Activated naive CD8-positive, alpha-beta T cell treated with anti-CD3 and anti-CD28 coated beads, Interleukin-2, amount 10 ng/mL, durations not matched to agents 7 days and 5 days (primary cell): ENCODE data around the gene VTI1A. TPM values are rescaled to one million over a fixed set of nuclear protein-coding genes. Genes with fewer than 3 reads are reported as not detected.

ENCODE experiments used
- ATAC-seq: fragments of 150-1000 bp; cut with Tn5 transposase; one replicate; pipeline ENCODE4 v1.10.0; 2021; ENCODE audit warnings: low read depth, moderate library complexity
- POLR2A ChIA-PET: fragments of 350-600 bp; sonication (Branson Sonifier 250); formaldehyde crosslinking; loops from one replicate; lab custom pipeline; 2021; ENCODE audit warnings: antibody characterized with exemption; lab: Charles Lee
- DNase-seq: peaks from one replicate; pipeline ENCODE4 v3.0.0; 2021
- H3K27ac Mint-ChIP-seq: one replicate; pipeline ENCODE4 v1.8.0; 2022; ENCODE audit warnings: mild to moderate bottlenecking, mixed read lengths
- H3K27me3 Mint-ChIP-seq: one replicate; pipeline ENCODE4 v1.8.0; 2022; ENCODE audit warnings: mild to moderate bottlenecking, moderate library complexity, mixed read lengths
- H3K36me3 Mint-ChIP-seq: one replicate; pipeline ENCODE4 v1.8.0; 2021; ENCODE audit warnings: mild to moderate bottlenecking, mixed read lengths
- H3K4me1 Mint-ChIP-seq: one replicate; pipeline ENCODE4 v1.8.0; 2021; ENCODE audit warnings: mixed read lengths
- H3K4me3 Mint-ChIP-seq: one replicate; pipeline ENCODE4 v1.8.0; 2022; ENCODE audit warnings: mild to moderate bottlenecking, moderate library complexity, mixed read lengths
- H3K9me3 Mint-ChIP-seq: one replicate; pipeline ENCODE4 v1.8.0; 2021; ENCODE audit warnings: mixed read lengths
- total RNA-seq, 2 experiments: library from RNA; stranded (reverse); gene quantifications; one replicate each; pipeline ENCODE4 v1.2.3, GENCODE V29; 2021

Gene VTI1A
- total RNA-seq, 2 experiments from 2014 or later, result 43.2 to 45.1 TPM

DNA sequence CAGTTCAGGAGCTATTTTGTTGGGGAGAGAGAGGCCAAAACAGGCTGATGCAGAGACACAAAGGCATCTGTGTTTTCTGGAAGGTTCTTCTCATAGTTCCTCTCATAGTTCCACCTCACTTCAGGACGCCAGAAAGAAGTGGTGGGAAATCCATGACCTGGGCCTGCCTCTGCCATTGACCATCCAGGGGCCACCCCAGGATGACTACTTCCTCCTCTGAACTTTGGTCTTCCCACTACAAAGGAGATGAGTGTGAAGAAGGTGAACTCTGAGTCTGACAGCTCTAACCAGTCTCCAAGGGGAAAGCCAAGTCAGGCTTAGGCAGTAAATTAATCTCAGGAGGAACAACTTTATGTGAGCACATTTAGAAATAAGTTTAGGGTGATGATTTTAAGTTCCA is 327.2 kb downstream of the VTI1A start:
- H3K27me3 Mint-ChIP-seq, result no peaks in the 10 kb centered on the region
- no peaks in the 10 kb centered on the region for H3K9me3 Mint-ChIP-seq
- H3K36me3 Mint-ChIP-seq, result peaks cover 8% of the 10 kb centered on the region
- H3K27ac Mint-ChIP-seq, result no peak overlapping the region
- ATAC-seq, result no peak
- H3K4me3 Mint-ChIP-seq, result no peak overlapping the region
- POLR2A ChIA-PET, result no interaction called here
- no peak for DNase-seq
- peaks cover 2% of the 10 kb centered on the region for H3K4me1 Mint-ChIP-seq

DNA sequence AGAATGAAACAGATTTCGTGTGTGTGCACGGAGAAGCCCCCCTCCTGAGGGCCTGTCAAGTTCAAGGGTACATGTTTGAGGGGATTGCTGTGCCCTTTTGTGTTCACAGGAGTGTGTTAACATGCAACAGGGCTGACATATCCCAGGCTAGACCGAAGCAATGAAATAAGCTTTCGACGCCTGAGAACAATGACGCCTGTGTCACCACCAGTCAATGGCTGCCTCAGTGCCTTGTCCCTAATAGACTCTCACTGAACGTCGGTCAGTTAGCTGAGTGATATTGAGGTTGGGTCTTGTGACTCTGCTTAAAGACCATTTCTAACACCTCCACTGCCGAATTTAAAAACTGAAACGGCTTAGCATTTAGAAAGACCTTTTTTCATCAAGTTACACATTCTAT is 327.8 kb downstream of the VTI1A start:
- H3K4me1 Mint-ChIP-seq, result peaks cover 2% of the 10 kb centered on the region
- ATAC-seq, result no peak
- H3K27me3 Mint-ChIP-seq, result no peaks in the 10 kb centered on the region
- H3K27ac Mint-ChIP-seq, result no peak overlapping the region
- DNase-seq, result no peak
- H3K4me3 Mint-ChIP-seq, result no peak overlapping the region
- H3K9me3 Mint-ChIP-seq, result no peaks in the 10 kb centered on the region
- H3K36me3 Mint-ChIP-seq, result peaks cover 8% of the 10 kb centered on the region
- POLR2A ChIA-PET, result no interaction called here

DNA sequence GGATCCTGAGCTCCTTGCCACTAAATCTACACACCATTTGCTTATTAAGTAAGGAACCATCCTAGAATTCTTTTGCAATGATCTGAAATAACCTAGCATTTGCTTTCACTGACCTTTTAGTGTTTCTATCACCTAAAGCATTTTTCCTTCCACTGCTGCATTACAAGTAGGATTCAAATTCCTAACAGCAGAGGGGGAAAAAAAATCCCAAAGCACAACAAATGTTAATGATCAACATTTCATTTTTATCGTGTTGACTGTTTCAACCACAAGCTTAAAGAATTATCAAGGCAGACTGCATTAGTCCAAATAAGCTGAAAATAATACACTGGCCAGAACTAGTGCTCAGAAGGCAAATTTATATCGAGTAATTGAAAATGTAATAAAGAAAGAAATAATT is 328.4 kb downstream of the VTI1A start:
- ATAC-seq, result no peak
- H3K9me3 Mint-ChIP-seq, result no peaks in the 10 kb centered on the region
- POLR2A ChIA-PET, result no interaction called here
- no peaks in the 10 kb centered on the region for H3K27me3 Mint-ChIP-seq
- peaks cover 8% of the 10 kb centered on the region for H3K36me3 Mint-ChIP-seq
- no peak overlapping the region for H3K27ac Mint-ChIP-seq
- DNase-seq, result no peak
- peaks cover 2% of the 10 kb centered on the region for H3K4me1 Mint-ChIP-seq
- H3K4me3 Mint-ChIP-seq, result no peak overlapping the region

DNA sequence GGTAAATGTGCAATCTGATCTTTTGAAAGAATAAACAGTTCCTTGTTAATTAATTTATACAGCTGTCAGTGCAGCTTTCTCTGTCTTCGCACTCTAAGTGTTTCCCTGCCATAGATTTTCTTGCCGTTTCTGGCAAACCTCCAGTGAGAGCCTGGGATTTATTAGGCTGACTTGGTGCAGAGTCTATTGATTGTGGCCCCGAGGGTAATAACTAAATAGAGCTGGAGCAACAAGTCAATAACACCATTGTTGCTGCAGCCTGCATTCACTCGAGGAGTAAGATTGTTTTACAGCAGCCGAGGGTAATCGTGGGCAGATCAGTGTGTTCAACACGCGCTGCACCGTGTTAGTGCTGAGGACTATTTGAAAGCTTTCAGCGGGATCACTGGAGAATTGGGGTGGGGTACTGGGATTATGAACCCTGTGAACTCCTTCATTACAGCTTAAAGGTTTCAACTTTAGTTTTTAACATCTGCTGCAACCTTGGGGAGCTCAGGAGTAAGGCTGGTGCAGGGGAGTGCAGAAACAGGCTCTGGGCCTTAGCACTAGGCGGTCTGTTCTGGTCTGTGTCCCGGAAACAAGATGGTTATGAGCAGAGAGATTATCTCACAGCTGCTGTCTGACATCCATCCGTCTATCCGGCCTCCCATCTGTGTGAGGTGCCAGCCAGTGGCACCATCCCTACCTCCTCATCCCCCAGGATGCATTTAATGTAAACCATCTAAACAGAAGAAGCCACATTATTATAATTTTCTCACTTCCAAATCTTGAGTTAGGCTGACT is 329.1 kb downstream of the VTI1A start:
- POLR2A ChIA-PET, result interaction anchor here (0.7 kb wide), 1 partner anchor 667 kb away, joined by 4 read pairs; no protein-coding TSS in a partner anchor
- DNase-seq (no peak), ATAC-seq (no peak)
- Mint-ChIP-seq H3K27ac (no peak overlapping the region), H3K4me3 (no peak overlapping the region), H3K36me3 (peaks cover 6% of the 10 kb centered on the region), H3K4me1 (peaks cover 2% of the 10 kb centered on the region), H3K9me3 (no peaks in the 10 kb centered on the region), H3K27me3 (no peaks in the 10 kb centered on the region)

DNA sequence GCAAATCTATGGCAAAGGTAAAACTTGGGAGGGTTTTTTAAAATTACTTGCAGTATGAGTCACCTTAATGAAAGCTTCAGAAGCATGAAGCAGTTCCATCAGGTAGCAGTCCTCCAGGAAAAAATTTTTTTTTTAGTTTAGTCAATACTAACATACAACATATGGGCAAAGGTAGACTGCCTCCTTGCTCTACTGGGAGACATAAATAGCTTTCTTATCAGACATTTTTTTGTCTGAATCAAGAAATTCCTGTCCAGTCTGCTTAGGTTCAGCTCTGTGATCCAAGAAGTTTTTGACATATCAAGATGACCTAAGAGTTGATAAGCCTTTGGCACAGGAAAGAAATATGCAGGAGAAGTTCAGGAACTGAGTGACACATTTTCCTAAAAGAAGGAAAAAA is 331.6 kb downstream of the VTI1A start:
- no peaks in the 10 kb centered on the region for H3K27me3 Mint-ChIP-seq
- peaks cover 4% of the 10 kb centered on the region for H3K36me3 Mint-ChIP-seq
- H3K4me1 Mint-ChIP-seq, result peaks cover 2% of the 10 kb centered on the region
- H3K27ac Mint-ChIP-seq, result no peak overlapping the region
- no peak overlapping the region for H3K4me3 Mint-ChIP-seq
- POLR2A ChIA-PET, result no interaction called here
- H3K9me3 Mint-ChIP-seq, result no peaks in the 10 kb centered on the region
- ATAC-seq (no peak), DNase-seq (no peak)

DNA sequence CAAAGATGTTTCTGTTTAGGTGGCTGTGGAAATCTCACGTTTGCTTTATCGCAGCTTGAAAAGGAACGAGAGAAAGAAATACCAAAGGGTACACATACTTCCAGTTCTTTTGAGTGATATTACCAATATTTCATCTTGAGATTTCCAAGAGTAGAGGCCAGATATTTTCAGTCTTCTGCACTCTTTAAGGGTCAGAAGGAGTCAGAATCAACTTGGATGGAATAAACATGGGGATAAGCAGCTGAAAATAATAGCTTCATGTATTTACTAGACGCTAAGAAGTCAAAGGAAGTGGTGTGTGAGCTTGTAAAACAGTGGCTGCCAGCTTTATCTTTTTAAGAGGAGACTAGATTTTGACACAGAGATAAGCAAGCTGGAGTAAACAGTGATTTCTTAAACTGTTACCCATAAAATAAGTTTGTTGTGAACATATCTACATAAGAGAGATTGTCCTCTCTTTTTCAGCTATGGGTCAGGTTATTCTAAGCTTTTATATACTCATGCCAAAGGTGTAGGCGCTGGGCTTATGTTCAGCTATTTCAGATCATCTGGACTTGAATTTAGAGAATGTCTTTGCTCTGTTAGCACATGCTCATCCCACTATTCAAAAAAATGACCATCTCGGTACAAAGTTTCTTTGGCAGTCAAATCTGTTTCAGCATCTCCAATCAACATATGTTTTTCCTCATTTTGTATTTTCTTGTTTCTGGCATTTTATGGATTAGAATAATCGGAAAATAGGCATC is 332.2 kb downstream of the VTI1A start:
- Mint-ChIP-seq H3K36me3 (peaks cover 4% of the 10 kb centered on the region), H3K27ac (no peak overlapping the region), H3K27me3 (no peaks in the 10 kb centered on the region), H3K4me3 (no peak overlapping the region), H3K9me3 (no peaks in the 10 kb centered on the region), H3K4me1 (peaks cover 2% of the 10 kb centered on the region)
- ATAC-seq (no peak), DNase-seq (no peak)
- POLR2A ChIA-PET, result no interaction called here

DNA sequence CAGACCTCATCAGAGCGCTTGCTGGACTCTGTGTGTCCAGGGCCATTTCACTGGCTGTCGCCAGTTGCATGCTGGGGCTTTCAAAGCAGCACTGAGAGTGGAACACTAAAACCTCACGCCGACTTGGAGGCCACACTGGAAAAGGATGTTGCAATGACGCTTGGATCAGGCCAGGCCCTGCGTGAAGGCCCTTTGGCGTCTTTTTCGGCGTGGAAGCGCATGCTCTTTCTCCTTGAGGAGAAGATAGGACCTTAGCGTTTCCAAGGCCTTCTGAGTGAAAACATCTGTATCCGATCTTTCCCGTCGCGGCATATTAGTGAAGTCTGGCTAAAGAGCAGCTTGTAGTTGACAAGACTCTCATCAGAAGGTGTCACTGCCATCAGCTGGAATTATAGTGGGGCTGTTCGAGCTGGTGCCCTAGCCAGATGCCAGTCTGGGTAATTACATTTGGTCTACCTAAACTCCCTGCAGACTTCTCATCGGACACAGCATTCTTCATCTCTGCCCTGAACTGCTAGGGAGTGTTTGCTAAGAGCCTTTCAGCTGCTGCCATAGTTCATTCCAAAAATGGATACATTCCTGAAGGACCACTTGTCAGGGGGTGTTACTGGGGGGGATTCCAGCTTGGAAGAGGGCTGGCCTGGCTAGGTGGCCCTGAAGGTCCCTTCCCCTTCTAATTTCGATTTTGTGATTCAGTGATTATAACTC is 335.3 kb downstream of the VTI1A start:
- DNase-seq, result no peak

DNA sequence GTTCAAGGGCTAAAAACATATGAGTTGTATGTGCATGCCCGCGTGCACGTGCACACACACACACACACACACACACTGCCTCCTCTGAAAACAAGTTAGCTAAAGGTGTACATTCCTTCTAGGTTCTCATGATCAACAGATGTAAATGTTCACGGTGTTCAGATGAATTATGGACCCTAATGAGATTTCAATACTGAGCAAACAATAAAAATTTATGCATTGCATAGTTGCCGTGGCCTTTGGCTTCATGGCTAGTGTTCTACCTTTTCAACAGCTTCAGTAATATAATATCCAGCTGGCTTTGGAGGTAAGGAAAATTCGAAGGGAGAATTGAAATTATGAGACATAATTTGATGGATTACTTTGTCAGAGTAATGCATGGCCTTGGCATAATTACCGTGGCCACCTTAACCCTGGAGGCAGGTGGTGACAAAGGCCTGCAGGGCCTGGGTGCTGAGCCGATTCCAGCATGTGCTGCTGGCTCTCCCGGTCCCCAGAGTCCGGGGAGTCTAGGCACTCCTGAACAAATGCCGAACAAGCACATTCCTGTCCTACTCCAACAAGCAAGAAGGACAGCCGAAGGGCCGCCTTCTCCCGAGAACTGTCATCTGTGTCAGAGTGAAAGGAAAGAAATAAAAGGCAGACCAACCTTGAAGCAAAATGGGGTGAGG is 336.5 kb downstream of the VTI1A start:
- ATAC-seq (no peak), DNase-seq (no peak)
- peaks cover 7% of the 10 kb centered on the region for H3K36me3 Mint-ChIP-seq
- H3K9me3 Mint-ChIP-seq, result peaks cover 1% of the 10 kb centered on the region
- POLR2A ChIA-PET, result no interaction called here
- no peak overlapping the region for H3K27ac Mint-ChIP-seq
- no peak overlapping the region for H3K4me3 Mint-ChIP-seq
- no peaks in the 10 kb centered on the region for H3K4me1 Mint-ChIP-seq
- H3K27me3 Mint-ChIP-seq, result no peaks in the 10 kb centered on the region

More for the DNA sequence above, 335.3 kb downstream of the VTI1A start:
- POLR2A ChIA-PET, result no interaction called here
- ATAC-seq, result no peak
- no peak overlapping the region for H3K27ac Mint-ChIP-seq
- no peaks in the 10 kb centered on the region for H3K9me3 Mint-ChIP-seq
- H3K36me3 Mint-ChIP-seq, result peaks cover 5% of the 10 kb centered on the region
- H3K27me3 Mint-ChIP-seq, result no peaks in the 10 kb centered on the region
- no peaks in the 10 kb centered on the region for H3K4me1 Mint-ChIP-seq
- no peak overlapping the region for H3K4me3 Mint-ChIP-seq

DNA sequence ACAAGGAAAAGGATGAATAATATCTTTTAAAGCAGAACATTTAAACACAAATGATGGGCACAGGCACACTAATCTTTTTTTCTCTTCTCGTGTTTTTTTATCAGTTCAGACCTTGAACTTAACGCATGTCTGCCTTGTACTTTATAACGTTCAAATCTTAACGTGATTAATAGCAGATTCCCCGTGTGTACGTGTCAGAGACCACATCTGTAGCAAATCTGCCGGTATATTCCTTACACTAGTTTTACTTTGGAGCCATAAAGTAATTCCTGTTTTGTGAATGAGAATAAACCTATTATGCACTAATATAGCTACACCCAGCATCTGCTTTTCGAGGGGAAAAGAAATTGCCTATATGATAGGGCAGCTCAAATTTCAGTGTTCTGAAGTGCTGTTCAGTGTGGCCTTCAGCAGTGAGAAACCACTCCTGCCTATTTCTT is 337.0 kb downstream of the VTI1A start:
- ATAC-seq (no peak), DNase-seq (no peak)
- Mint-ChIP-seq H3K27me3 (no peaks in the 10 kb centered on the region), H3K27ac (no peak overlapping the region), H3K36me3 (peaks cover 7% of the 10 kb centered on the region), H3K9me3 (peaks cover 2% of the 10 kb centered on the region), H3K4me1 (no peaks in the 10 kb centered on the region), H3K4me3 (no peak overlapping the region)
- POLR2A ChIA-PET, result no interaction called here

DNA sequence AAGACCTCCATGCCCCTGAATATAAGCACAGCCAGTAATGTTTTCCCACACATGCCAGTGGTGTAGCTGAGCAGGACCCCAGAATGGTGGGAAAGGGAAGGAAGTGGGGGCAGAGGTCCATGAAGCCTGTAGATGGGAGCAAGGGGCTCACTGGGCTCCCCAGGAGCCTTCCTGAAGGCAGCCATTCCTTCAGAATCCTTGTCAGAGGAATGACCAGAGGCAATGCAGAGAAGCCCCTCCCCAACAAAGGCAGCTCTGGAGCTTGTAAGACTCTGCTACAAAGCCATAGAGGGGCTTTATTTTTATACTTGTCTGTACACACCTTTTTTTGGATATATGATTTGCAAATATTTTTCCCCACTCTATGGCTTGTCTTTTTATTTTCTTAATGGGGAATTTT is 338.1 kb downstream of the VTI1A start:
- no peaks in the 10 kb centered on the region for H3K4me1 Mint-ChIP-seq

DNA sequence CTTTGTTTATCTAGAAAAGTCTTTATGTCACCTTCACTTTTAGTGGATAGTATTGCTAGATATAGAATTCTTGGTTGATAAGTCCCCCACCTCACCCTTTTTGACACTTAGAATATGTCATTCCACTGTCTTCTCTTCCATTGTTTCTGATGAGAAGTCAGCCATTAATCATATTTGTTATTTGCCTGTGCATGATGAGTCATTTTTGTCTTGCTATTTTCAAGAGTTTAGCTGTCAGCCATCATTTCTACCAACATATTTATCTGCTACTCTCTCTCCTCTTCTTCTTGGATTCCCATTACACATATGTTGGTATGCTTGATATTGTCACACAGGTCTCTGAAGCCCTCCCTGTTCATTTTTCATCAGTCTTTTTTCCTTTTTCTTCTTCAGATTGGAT is 342.2 kb downstream of the VTI1A start:
- peaks cover 7% of the 10 kb centered on the region for H3K36me3 Mint-ChIP-seq
- no peak overlapping the region for H3K27ac Mint-ChIP-seq
- ATAC-seq, result no peak
- H3K9me3 Mint-ChIP-seq, result peaks cover 7% of the 10 kb centered on the region
- no peaks in the 10 kb centered on the region for H3K4me1 Mint-ChIP-seq
- no peak overlapping the region for H3K4me3 Mint-ChIP-seq
- POLR2A ChIA-PET, result no interaction called here
- no peaks in the 10 kb centered on the region for H3K27me3 Mint-ChIP-seq
- no peak for DNase-seq

More for the DNA sequence above, 338.1 kb downstream of the VTI1A start:
- ATAC-seq (no peak), DNase-seq (no peak)
- POLR2A ChIA-PET, result no interaction called here
- Mint-ChIP-seq H3K9me3 (peaks cover 7% of the 10 kb centered on the region), H3K36me3 (peaks cover 11% of the 10 kb centered on the region), H3K4me3 (no peak overlapping the region), H3K27ac (no peak overlapping the region), H3K27me3 (no peaks in the 10 kb centered on the region)

DNA sequence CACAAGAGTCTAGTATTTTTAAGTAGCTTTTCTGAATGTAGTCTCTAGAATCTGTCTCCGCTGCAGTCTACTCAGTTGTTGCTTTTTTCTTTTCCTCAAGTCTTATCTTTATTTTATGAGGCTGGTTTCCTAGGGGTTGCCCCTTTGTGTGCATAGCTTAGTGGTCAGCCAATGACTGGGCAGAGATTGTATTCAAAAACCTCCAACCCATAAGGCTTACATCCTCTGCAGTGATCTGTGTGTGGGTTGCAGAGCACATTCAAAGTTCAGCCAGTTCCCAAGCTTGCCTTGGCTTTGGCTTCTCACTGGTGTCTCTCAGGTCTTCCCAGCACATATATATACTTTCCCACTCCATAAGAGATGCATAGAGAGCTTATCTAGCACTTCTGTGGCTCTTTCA is 343.0 kb downstream of the VTI1A start:
- Mint-ChIP-seq H3K4me1 (no peaks in the 10 kb centered on the region), H3K4me3 (no peak overlapping the region), H3K9me3 (peaks cover 7% of the 10 kb centered on the region), H3K36me3 (peaks cover 7% of the 10 kb centered on the region), H3K27me3 (no peaks in the 10 kb centered on the region), H3K27ac (no peak overlapping the region)
- no peak for DNase-seq
- POLR2A ChIA-PET, result no interaction called here
- ATAC-seq, result no peak

DNA sequence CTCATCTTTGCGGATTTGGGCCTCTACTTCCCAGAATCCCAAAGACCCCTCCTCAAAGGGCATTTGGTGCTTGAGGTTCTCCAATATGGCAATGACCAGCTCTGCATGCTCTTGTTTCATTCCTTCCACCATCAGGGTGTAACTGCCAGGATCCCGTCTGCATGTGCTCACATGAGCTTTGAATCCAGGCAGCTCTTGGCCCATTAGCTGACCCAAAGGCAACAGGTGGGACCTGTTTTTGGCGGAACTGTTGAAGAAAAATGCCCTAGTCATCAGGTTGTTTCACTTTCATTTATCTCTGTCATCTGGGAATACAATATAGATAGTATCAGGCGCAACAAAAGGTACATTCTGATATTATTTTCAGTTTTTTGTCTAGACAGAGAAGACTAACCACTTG is 343.9 kb downstream of the VTI1A start:
- POLR2A ChIA-PET, result no interaction called here
- ATAC-seq (no peak), DNase-seq (no peak)
- H3K4me3 Mint-ChIP-seq, result no peak overlapping the region
- no peaks in the 10 kb centered on the region for H3K27me3 Mint-ChIP-seq
- peaks cover 7% of the 10 kb centered on the region for H3K9me3 Mint-ChIP-seq
- H3K27ac Mint-ChIP-seq, result no peak overlapping the region
- H3K36me3 Mint-ChIP-seq, result peaks cover 7% of the 10 kb centered on the region
- H3K4me1 Mint-ChIP-seq, result no peaks in the 10 kb centered on the region
